GM12875 (cell line): ENCODE results near the gene DNAJB11.

ENCODE experiments used
- H3K4me3 ChIP-seq: one replicate; pipeline ENCODE4 v1.5.1; 2011; ENCODE audit warnings: low read depth, low read length, control low read depth
- TF ChIP-seq, protein P1 (sequence below): IDR thresholded peaks from 2 replicates; pipeline ENCODE4 v1.5.1; 2011; ENCODE audit warnings: low read depth, mild to moderate bottlenecking, control low read depth, inconsistent platforms, low read length, moderate library complexity, borderline replicate concordance; ENCODE audit not compliant: insufficient read depth

The DNAJB11 gene

DNA sequence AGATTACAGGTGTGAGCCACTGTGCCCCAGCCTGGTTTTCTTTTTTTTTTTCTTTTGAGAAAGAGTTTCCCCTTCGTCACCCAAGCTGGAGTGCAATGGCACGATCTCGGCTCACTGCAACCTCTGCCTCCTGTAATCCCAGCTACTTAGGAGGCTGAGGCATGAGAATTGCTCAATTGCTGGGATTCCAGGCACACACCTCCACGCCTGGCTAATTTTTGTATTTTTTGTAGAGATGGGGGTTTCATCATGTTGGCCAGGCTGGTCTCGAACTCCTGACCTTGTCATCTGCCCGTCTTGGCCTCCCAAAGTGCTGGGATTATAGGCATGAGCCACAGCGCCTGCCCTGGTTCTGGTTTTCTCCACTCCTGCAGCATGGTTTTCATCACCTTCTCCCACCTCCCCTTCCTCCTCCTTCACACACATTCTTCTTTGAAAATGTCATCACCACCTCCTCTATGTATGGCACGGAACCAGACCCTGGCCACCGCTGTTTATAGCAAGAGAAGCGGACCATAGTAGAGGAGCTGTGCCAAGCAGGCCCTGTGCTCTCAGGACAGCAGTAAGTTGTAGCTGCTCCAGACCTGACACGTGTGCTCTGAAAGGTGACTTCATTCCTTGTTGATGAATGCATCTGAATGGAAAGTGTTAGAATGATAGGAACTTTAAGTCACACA lies 27.7 kb downstream of the DNAJB11 start:
- H3K4me3 ChIP-seq: no peak overlapping the region
- TF ChIP-seq, protein P1, sequence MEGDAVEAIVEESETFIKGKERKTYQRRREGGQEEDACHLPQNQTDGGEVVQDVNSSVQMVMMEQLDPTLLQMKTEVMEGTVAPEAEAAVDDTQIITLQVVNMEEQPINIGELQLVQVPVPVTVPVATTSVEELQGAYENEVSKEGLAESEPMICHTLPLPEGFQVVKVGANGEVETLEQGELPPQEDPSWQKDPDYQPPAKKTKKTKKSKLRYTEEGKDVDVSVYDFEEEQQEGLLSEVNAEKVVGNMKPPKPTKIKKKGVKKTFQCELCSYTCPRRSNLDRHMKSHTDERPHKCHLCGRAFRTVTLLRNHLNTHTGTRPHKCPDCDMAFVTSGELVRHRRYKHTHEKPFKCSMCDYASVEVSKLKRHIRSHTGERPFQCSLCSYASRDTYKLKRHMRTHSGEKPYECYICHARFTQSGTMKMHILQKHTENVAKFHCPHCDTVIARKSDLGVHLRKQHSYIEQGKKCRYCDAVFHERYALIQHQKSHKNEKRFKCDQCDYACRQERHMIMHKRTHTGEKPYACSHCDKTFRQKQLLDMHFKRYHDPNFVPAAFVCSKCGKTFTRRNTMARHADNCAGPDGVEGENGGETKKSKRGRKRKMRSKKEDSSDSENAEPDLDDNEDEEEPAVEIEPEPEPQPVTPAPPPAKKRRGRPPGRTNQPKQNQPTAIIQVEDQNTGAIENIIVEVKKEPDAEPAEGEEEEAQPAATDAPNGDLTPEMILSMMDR: no peak

DNA sequence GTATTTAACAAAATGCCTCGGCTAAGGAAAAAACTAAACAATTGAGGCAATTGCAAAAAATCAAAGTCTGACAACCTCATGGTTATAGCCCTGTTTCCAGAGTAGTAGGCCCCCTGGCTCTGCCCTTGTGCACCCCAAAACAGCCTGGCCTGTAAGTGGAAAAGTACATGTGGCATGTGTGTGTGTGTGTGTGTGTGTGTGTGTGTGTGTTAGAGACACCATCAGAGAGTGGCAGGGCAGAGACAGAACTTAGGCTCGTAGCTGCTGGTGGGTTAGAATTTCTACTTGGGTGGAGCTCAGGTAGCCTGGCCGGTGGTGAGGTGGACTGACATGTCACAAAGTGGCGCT lies 28.2 kb downstream of the DNAJB11 start:
- TF ChIP-seq, protein P1: no peak
- H3K4me3 ChIP-seq: no peak overlapping the region

DNA sequence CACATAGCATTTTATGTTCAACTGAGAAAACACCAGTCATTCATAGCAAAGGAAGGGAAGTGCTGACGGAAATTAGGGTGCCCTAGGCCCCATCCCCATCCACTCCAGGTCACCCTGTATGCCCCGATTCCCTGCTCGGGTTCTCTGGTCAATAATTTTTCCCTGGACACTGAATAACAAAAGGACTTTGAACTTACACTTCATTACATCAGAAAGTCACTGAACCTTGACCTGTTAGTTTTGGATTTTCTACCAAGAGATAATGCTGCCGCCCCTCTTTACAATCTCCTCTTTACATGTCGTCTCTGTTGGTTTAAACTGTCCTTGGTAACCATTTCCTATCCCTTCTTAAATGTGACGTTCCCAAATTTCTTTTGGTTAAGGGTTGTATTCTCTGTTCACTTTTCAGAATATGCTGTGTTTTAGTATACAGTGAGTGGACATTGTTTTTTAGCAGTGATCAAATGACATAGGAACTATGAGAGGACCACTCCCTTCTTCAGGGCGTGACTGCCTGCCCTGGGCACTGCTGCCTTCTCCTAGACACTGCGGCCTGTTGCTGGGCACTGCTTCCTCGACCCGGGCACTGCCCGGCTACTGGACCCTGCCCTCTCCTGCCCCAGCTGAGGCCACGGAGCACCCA lies 28.7 kb downstream of the DNAJB11 start:
- no peak overlapping the region for H3K4me3 ChIP-seq
- TF ChIP-seq, protein P1: no peak

DNA sequence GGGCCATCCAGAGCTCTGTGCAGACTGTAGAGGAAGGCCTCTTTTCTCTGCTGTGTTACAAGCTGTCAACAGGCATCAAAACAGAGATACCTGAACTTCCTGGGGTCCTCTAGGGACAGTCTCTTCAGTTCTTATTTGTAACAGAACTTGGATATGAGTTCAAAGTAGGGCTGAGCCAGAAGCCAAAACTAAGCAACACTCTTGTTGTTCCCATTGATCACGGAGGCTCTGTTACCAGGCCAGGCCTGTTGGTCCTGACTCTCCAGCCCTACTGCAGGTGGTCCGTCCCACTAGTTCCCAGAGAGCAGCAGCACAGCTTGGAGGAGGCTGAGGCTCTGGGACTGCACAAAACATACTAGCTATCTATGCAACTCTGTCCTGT lies 29.3 kb downstream of the DNAJB11 start:
- H3K4me3 ChIP-seq: no peak overlapping the region
- TF ChIP-seq, protein P1: no peak

DNA sequence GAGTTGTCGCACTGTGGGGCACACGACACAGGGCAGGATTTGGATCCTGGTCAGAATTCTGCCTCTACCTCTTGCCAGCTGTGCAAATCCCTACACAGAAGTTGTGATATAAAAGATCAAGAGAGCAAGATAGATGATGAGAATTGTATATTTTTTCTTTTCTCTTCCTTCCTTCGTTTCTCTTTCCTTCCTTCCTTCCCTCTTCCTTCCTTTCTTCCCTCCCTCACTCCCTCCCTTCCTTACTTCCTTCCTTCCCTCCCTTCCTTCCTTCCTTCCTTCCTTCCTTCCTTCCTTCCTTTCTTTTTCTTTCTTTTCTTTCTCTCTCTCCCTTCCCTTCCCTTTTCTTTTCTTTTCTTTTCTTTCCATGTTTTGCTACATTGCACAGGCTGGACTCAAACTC lies 30.4 kb downstream of the DNAJB11 start:
- TF ChIP-seq, protein P1: no peak
- H3K4me3 ChIP-seq: no peak overlapping the region

DNA sequence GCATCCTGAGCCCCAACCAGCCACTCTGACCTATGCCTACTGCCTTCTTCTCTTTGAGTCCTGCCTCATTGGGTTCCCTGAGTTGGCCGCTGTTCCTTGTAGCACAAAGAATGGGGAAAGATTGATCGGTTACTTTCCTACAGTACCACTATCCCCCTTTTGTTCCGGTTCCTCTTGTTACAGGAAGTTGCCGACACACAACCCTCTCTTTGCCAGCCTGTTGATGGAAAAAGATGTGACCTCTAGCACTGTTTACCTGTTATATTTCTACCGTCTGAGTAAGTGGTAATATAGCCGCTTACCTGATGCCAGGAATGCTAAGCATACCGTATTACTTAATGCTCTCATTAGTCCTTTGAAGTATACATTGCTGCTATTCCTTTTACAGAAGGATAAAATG lies 32.6 kb downstream of the DNAJB11 start:
- no peak overlapping the region for H3K4me3 ChIP-seq
- TF ChIP-seq, protein P1: no peak

DNA sequence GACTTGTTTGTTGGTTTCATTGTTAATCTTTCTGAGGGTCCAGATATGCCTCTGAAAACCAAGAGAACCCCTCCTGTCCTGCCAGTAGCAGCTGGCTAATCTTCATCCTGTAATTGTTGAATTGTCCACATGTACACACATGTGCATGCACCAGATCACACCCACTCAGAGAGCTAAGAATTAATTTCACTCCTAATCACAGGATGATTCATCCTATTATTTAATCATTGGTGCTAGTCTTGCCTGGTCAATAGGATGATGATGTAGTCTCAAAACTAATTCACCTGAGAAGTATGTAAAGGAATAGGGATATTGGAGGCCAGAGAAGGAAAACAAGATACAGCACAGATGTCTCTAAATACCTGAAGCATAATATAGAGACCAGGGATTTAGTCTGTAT lies 34.6 kb downstream of the DNAJB11 start:
- H3K4me3 ChIP-seq: no peak overlapping the region
- TF ChIP-seq, protein P1: no peak
